ENCODE results near the gene MRFAP1. TPM values are rescaled to one million over a fixed set of nuclear protein-coding genes. Genes with fewer than 3 reads are reported as not detected.

MRFAP1 gene
- 315 TPM for polyA plus RNA-seq (2013, experiment 1 of 2; ENCODE audit: insufficient read length)
- 322 TPM for polyA plus RNA-seq (2013, experiment 2 of 2; ENCODE audit: insufficient read length)

GRCh38 chr4:6640292-6641163 is at the start of gene MRFAP1:
TSS of gene MRFAP1 (plus strand) at chr4:6640685. CDS start at chr4:6640863, 178 bp downstream.
- peak; percentile 94 for DNase-seq

DNA sequence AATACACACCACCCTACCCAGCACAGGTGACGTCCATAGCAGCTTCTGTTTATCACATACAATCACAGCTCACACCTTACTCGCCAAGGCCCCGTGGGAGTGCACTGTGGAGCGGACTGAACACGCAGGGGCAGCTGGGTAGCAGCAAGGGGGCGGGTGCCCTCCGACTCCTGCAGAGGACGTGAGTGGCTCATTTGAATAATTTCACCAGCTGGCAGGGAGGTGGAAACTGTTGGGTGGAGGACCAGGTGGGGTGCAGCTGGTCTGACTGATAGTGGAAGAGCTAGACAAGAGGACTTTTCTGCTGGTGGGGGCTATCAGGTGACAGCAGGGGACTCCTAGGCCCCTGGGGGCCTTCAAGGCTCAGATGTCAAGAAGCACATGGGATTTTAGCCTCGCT is 49.2 kb upstream of the MRFAP1 start:
- DNase-seq: no peak

GRCh38 chr4:6591781-6592180 is 48.7 kb upstream of the MRFAP1 start:
- no peak for DNase-seq

- no peak for DNase-seq
These were observed 47.5 kb upstream of the MRFAP1 start for GRCh38 chr4:6592804-6593563.

GRCh38 chr4:6594341-6594740 is 46.1 kb upstream of the MRFAP1 start:
- DNase-seq: no peak

- no peak for DNase-seq
These were observed 45.6 kb upstream of the MRFAP1 start for GRCh38 chr4:6594826-6595355.

- DNase-seq: no peak
These were observed 44.5 kb upstream of the MRFAP1 start for GRCh38 chr4:6595897-6596537.

GRCh38 chr4:6596948-6597347 is 43.5 kb upstream of the MRFAP1 start:
- no peak for DNase-seq

GRCh38 chr4:6598127-6598526 is 42.4 kb upstream of the MRFAP1 start:
- DNase-seq: no peak

DNA sequence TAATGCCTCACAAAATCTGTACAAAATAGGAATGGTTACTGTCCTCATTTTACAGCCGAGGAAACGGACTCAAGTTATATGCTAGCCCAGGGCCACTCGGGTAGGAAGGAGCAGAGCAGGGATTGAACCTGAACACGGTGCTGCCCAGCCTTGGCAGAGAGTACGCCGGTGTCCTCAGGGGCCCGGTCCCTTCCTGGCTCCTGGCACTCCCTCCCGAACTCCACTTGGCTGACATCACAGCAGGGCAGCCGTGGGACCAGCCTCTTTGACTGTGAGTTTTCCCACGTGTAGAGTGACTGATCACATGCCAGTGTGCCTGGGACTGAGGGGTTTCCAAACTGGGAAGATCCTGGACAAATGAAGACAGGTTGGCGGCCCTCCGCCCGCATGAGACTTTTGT is 41.8 kb upstream of the MRFAP1 start:
- no peak for DNase-seq

DNA sequence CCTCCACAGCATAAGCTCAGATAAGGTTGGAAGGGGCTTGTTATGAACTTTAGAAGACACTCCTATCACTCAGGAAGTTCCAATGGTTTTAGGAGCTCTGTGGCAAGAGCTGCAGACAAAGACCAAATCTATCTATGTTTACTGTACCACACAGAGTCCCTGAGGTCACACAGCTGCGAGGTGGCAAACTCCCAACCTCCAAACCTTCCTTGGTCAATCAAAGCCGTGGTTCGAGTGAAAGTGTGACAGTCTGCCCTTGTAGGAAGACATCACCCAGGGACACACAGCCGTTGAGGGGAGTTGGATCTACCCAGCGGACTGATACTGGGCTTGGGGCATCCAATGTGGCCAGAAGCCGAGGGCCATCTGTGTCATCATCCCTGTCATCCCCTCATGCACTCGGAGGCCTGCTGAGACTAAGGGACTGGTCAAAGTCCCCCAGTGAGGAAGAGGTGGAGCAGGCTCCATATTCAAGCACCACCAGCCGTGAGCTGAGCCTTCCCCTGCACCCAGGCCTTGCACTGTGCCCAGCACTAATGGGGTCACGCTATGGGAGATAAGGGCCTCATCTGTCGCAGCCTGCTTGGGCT is 38.7 kb upstream of the MRFAP1 start:
- DNase-seq: no peak

DNA sequence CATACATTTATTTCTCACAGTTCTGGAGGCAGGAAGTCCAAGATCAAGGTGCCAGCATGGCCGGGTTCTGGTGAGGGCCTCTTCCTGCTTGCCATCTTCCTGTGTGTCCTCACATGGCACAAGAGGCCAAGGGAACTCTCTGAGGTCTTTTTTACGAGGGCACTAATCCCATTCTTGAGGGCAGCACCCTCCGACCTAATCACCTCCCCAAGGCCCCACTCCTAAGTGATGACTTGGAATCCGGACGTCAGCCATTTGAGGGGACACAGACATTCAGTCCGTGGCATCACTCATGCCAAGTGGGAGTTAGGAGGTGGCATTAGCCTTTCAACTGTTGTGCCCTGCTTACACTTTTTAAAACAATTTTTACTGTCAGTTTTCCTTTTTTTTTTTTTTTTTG is 38.2 kb upstream of the MRFAP1 start:
- no peak for DNase-seq

DNA sequence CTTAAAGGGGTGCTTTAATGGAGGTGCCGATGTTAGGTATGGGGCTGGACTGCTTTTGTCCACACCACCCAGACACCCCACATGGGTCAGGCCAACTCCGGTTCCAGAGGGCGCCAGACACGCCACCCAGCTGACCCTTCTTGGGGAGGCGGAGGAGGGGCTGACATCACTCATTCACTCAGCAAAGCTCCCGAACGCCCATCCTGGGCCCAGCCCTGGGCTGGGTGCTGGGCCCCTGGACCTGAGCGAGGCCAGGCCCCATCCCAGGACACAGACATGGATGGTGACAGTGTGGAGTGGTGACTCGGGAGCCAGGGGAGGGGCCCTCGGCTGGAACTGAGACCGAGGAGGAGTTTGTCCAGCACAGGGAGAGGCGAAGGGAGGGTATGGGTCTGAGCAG is 37.4 kb upstream of the MRFAP1 start:
- no peak for DNase-seq

DNA sequence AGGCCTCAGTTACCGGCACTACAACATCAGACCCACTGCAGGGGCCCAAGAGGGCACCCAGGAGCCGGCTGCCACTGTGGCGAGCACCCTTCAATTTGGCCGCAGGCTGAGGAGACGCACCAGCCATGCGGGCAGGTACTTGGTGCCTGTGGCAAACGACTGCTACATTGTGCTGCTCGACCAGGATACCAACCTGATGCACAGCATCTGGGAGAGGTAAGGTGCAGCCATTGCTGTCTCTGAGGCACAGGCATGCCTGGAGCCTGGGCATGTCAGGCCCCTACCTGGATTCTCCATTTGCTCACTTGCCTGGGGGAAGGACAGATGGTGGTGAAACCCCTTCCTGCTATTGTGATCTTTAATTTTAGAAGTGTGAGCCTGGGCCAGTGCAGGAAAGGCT is 35.4 kb upstream of the MRFAP1 start:
- DNase-seq: no peak

DNA sequence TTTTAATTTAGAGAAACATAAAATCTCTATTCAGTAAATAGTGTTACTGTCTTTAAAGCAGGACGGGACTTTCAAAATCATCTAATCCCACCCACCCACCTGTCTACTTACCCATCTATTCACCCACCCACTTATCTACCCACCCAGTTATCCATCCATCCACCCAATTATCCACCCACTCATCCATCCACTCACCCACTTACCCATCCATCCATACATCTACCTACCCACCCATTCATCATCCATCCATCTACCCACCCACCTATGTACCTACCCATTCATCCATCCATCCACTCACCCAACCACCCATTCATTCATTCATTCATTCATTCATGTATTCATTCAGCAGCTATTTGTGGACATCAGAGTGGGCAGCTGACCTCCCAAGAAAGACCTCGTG is 34.9 kb upstream of the MRFAP1 start:
- no peak for DNase-seq

GRCh38 chr4:6606465-6607235 is 33.8 kb upstream of the MRFAP1 start:
- no peak for DNase-seq

GRCh38 chr4:6607368-6608055 is 33.0 kb upstream of the MRFAP1 start:
- no peak for DNase-seq

GRCh38 chr4:6608758-6609414 is 31.6 kb upstream of the MRFAP1 start:
- no peak for DNase-seq

DNA sequence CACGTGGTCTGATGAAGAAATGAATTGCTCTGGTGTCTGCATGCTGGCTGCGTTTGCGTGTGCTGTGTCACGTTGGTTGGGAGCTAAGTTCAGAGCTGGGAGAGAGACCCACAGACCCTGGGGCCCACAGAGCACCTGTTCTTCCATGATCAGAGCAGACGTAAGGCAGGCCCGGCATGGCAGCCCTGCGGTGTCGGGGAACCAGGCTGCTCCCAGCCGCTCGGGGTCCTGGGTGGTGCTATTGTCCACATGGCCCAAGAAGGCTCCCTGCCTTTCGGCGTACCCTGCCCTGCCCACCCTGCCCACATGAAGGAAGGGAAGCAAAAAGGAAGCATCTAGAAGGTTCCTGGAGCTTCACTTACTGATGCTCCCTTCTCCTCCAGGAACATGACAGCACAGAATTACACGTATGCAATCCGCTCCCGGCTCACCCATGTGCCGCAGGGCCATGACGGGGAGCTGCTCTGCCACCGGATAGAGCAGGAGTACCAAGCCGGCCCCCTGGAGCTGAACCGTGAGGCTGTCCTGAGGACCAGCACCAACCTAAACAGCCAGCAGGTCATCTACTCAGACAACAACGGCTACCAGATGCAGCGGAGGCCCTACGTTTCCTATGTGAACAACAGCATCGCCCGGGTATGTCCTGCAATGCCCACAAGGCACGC is 30.9 kb upstream of the MRFAP1 start:
- DNase-seq: no peak

DNA sequence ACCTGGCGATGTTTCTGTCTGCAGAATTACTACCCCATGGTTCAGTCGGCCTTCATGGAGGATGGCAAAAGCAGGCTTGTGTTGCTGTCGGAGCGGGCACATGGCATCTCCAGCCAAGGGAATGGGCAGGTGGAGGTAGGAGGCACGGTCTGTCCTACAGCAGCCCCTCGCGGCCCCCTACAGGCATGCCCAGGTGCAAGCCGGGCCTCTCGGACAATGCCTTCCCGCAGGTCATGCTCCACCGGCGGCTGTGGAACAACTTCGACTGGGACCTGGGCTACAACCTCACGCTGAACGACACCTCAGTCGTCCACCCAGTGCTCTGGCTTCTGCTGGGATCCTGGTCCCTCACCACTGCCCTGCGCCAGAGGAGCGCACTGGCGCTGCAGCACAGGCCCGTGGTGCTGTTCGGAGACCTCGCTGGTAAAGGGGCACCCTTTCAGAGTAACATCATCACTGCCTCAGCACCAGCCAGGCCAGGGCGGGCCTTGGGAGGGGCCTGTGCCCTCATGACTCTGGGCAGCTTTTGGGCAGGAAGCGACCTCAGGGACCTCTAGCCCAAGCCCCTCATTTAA is 29.5 kb upstream of the MRFAP1 start:
- DNase-seq: no peak

Measured in fibroblast of skin of abdomen (primary cell).